Measurements from ENCODE around the gene RAP1GAP. TPM values are rescaled to one million over a fixed set of nuclear protein-coding genes. Genes with fewer than 3 reads are reported as not detected.
A peak's percentile ranks its signal among the peaks of the same experiment; 100 is the strongest.

RAP1GAP gene
- total and polyA plus RNA-seq, 4 donors: 8.6 to 23.1 (median 11.3) TPM

GRCh38 chr1:21652101-21652936, 16.8 kb downstream of the RAP1GAP start (continued):
- TF ChIP-seq, protein P1, sequence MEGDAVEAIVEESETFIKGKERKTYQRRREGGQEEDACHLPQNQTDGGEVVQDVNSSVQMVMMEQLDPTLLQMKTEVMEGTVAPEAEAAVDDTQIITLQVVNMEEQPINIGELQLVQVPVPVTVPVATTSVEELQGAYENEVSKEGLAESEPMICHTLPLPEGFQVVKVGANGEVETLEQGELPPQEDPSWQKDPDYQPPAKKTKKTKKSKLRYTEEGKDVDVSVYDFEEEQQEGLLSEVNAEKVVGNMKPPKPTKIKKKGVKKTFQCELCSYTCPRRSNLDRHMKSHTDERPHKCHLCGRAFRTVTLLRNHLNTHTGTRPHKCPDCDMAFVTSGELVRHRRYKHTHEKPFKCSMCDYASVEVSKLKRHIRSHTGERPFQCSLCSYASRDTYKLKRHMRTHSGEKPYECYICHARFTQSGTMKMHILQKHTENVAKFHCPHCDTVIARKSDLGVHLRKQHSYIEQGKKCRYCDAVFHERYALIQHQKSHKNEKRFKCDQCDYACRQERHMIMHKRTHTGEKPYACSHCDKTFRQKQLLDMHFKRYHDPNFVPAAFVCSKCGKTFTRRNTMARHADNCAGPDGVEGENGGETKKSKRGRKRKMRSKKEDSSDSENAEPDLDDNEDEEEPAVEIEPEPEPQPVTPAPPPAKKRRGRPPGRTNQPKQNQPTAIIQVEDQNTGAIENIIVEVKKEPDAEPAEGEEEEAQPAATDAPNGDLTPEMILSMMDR (IDR thresholded peaks at IDR 0.05; ENCODE audit: low read depth, low read length, missing input control): no peak
- no peak for TF ChIP-seq YY1 (IDR thresholded peaks at IDR 0.05)
- TF ChIP-seq TAF1 (conservative IDR thresholded peaks at IDR 0.05): no peak
- no peak for TF ChIP-seq RXRA (IDR thresholded peaks at IDR 0.05)
- TF ChIP-seq HNF4G (IDR thresholded peaks at IDR 0.05): no peak
- TF ChIP-seq SP1 (IDR thresholded peaks at IDR 0.05): no peak
- no peak for TF ChIP-seq RAD21 (IDR thresholded peaks at IDR 0.05)
- no peak for TF ChIP-seq FOXA2 (IDR thresholded peaks at IDR 0.05)
- TF ChIP-seq, protein P2, sequence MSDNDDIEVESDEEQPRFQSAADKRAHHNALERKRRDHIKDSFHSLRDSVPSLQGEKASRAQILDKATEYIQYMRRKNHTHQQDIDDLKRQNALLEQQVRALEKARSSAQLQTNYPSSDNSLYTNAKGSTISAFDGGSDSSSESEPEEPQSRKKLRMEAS (IDR thresholded peaks at IDR 0.05): no peak
- TF ChIP-seq NR2F2 (IDR thresholded peaks at IDR 0.05): no peak

DNA sequence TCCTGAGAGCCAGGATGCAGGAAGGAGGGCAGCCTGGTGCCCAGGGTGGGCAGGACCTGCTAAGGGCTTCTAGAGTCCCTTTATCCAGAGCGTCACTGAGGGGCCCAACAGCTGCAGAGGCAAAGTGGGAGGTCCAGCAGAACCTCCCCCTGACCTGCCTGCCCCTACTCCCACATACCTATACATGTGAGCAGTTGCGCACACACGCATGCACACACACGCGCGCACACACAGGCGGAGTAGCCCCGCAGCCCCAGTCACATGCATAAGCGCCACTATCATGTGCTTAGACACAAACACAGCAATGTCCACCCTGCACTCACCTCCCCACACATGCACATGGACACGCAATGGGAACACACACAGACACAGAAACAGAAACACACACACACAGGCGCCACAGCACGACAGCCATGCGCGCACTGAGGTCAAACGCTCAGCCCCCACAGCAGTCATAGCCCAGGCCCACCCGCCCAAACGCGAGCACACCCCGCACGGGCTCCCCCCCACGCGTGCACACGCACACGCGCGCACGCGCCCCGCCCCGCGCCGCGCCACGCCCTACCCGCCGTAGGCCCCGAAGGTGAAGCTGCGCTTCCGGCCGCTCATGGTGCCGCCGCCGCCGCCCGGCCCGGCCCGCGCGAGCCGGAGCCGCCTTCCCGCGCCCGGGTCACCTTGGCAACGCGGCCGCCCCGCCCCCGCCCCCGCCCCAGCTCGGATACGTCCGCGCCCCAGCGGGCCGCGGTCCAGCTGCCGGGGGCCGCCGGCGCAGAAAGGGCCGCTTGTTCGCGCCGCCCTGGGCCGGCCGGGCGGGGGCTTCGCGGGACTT, 17.7 kb downstream of the RAP1GAP start:
- peak overlapping the region in 2 of 3 donors; percentile 32 to 56 for H3K4me3 ChIP-seq (ENCODE audit: low read depth in 1 of 3, low read length in 3 of 3)
- peak; percentile 77 for DNase-seq (ENCODE audit: low spot score)
- H3K27me3 ChIP-seq (ENCODE audit: control insufficient read depth in 4 of 4, insufficient read depth in 4 of 4, low read length in 3 of 4): no peaks in the 10 kb centered on the region
- no peak overlapping the region for H3K9ac ChIP-seq (ENCODE audit: low read depth in 1 of 2, low read length in 2 of 2)
- no peak overlapping the region for H3K27ac ChIP-seq (ENCODE audit: low read depth in 1 of 2, low read length in 2 of 2)
- H3K9me3 ChIP-seq (ENCODE audit: control insufficient read depth in 4 of 4, low read length in 3 of 4): no peaks in the 10 kb centered on the region
- peaks cover 0 to 8% (median 4%) of the 10 kb centered on the region in 4 donors for H3K4me1 ChIP-seq (ENCODE audit: control insufficient read depth in 4 of 4, insufficient read depth in 4 of 4, low read length in 3 of 4)
- WGBS: 10% methylated on average over 80 of the region's 80 CpGs
- TF ChIP-seq, protein P3, sequence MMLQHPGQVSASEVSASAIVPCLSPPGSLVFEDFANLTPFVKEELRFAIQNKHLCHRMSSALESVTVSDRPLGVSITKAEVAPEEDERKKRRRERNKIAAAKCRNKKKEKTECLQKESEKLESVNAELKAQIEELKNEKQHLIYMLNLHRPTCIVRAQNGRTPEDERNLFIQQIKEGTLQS (IDR thresholded peaks at IDR 0.05): no peak
- TF ChIP-seq, protein P4, sequence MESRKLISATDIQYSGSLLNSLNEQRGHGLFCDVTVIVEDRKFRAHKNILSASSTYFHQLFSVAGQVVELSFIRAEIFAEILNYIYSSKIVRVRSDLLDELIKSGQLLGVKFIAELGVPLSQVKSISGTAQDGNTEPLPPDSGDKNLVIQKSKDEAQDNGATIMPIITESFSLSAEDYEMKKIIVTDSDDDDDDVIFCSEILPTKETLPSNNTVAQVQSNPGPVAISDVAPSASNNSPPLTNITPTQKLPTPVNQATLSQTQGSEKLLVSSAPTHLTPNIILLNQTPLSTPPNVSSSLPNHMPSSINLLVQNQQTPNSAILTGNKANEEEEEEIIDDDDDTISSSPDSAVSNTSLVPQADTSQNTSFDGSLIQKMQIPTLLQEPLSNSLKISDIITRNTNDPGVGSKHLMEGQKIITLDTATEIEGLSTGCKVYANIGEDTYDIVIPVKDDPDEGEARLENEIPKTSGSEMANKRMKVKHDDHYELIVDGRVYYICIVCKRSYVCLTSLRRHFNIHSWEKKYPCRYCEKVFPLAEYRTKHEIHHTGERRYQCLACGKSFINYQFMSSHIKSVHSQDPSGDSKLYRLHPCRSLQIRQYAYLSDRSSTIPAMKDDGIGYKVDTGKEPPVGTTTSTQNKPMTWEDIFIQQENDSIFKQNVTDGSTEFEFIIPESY (IDR thresholded peaks at IDR 0.05): no peak
- no peak for TF ChIP-seq JUND (IDR thresholded peaks at IDR 0.05)
- TF ChIP-seq TAF1 (conservative IDR thresholded peaks at IDR 0.05): no peak
- TF ChIP-seq HNF4G (IDR thresholded peaks at IDR 0.05): no peak
- no peak for TF ChIP-seq HNF4A (conservative IDR thresholded peaks at IDR 0.05)
- no peak for TF ChIP-seq GABPA (IDR thresholded peaks at IDR 0.05 in 1 of 2, conservative IDR thresholded peaks at IDR 0.05 in 1 of 2)
- no peak for TF ChIP-seq EGR1 (IDR thresholded peaks at IDR 0.05; ENCODE audit: low read depth in 2 of 2)
- no peak for TF ChIP-seq RAD21 (IDR thresholded peaks at IDR 0.05)
- TF ChIP-seq, protein P1 (IDR thresholded peaks at IDR 0.05; ENCODE audit: low read depth, low read length, missing input control): no peak
- TF ChIP-seq, protein P2 (IDR thresholded peaks at IDR 0.05): no peak
- TF ChIP-seq FOXA2 (IDR thresholded peaks at IDR 0.05): no peak
- TF ChIP-seq, protein P5, sequence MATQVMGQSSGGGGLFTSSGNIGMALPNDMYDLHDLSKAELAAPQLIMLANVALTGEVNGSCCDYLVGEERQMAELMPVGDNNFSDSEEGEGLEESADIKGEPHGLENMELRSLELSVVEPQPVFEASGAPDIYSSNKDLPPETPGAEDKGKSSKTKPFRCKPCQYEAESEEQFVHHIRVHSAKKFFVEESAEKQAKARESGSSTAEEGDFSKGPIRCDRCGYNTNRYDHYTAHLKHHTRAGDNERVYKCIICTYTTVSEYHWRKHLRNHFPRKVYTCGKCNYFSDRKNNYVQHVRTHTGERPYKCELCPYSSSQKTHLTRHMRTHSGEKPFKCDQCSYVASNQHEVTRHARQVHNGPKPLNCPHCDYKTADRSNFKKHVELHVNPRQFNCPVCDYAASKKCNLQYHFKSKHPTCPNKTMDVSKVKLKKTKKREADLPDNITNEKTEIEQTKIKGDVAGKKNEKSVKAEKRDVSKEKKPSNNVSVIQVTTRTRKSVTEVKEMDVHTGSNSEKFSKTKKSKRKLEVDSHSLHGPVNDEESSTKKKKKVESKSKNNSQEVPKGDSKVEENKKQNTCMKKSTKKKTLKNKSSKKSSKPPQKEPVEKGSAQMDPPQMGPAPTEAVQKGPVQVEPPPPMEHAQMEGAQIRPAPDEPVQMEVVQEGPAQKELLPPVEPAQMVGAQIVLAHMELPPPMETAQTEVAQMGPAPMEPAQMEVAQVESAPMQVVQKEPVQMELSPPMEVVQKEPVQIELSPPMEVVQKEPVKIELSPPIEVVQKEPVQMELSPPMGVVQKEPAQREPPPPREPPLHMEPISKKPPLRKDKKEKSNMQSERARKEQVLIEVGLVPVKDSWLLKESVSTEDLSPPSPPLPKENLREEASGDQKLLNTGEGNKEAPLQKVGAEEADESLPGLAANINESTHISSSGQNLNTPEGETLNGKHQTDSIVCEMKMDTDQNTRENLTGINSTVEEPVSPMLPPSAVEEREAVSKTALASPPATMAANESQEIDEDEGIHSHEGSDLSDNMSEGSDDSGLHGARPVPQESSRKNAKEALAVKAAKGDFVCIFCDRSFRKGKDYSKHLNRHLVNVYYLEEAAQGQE (IDR thresholded peaks at IDR 0.05): no peak
- TF ChIP-seq YY1 (IDR thresholded peaks at IDR 0.05): no peak
- no peaks in the 10 kb centered on the region for H3K36me3 ChIP-seq (ENCODE audit: control insufficient read depth in 4 of 4, insufficient read depth in 3 of 4, low read depth in 1 of 4, low read length in 3 of 4)

Measured in liver (tissue), 9 donors.